HUES48 (cell line): ENCODE results near the gene ZFAND6.

Experiments used
- H3K27ac ChIP-seq: one replicate; pipeline ENCODE4 v1.7.0; 2013; ENCODE audit warnings: low read depth, low read length, inconsistent platforms
- H3K27me3 ChIP-seq: 2 replicates; pipeline ENCODE4 v1.6.1; 2013; ENCODE audit warnings: mild to moderate bottlenecking, low read length; ENCODE audit not compliant: control insufficient read depth, insufficient read depth
- H3K36me3 ChIP-seq: 2 replicates; pipeline ENCODE4 v1.6.1; 2013; ENCODE audit warnings: low read length; ENCODE audit not compliant: control insufficient read depth, insufficient read depth
- H3K4me1 ChIP-seq: 2 replicates; pipeline ENCODE4 v1.6.1; 2013; ENCODE audit warnings: mild to moderate bottlenecking, low read length; ENCODE audit not compliant: control insufficient read depth, insufficient read depth
- H3K4me3 ChIP-seq: 2 replicates; pipeline ENCODE4 v1.5.1; 2013; ENCODE audit warnings: mild to moderate bottlenecking, low read depth, low read length
- H3K9ac ChIP-seq: 2 replicates; pipeline ENCODE4 v1.6.1; 2013; ENCODE audit warnings: mild to moderate bottlenecking, low read depth, low read length, moderate library complexity
- H3K9me3 ChIP-seq: 2 replicates; pipeline ENCODE4 v1.6.1; 2013; ENCODE audit warnings: low read length; ENCODE audit not compliant: control insufficient read depth, insufficient read depth

The ZFAND6 gene

GRCh38 chr15:80052597-80053304 is 6.7 kb upstream of the ZFAND6 start:
- no peak overlapping the region for H3K27ac ChIP-seq

DNA sequence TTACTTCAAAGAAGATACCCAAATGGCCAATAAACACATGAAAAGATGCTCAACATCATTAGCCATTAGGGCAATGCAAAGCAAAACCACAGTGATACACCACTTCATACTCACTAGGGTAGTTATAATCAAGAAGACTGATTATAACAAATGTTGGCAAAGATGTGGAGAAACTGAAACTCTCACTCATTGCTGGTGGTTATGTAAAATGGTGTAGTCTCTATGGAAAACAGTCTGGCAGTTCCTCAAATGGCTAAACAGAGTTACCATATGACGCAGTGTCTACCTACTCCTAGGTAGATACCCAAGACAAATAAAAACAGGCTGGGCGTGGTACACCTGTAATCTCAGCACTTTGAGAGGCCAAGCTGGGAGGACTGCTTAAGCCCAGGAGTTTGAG is 3.5 kb upstream of the ZFAND6 start:
- Histone ChIP-seq H3K27me3 (no peaks in the 10 kb centered on the region), H3K9me3 (no peaks in the 10 kb centered on the region), H3K4me1 (peaks cover 12% of the 10 kb centered on the region)

More at GRCh38 chr15:80052597-80053304, 6.7 kb upstream of the ZFAND6 start:
- H3K27me3 ChIP-seq, result no peaks in the 10 kb centered on the region
- no peak overlapping the region for H3K9ac ChIP-seq
- no peaks in the 10 kb centered on the region for H3K36me3 ChIP-seq
- no peaks in the 10 kb centered on the region for H3K9me3 ChIP-seq
- H3K4me3 ChIP-seq, result no peak overlapping the region
- H3K4me1 ChIP-seq, result peaks cover 5% of the 10 kb centered on the region

GRCh38 chr15:80058044-80058443 is 1.4 kb upstream of the ZFAND6 start:
- Histone ChIP-seq H3K4me1 (peaks cover 33% of the 10 kb centered on the region), H3K27ac (no peak overlapping the region), H3K36me3 (no peaks in the 10 kb centered on the region), H3K4me3 (peak overlapping the region; percentile 86), H3K9ac (no peak overlapping the region), H3K27me3 (no peaks in the 10 kb centered on the region), H3K9me3 (no peaks in the 10 kb centered on the region)

More for the DNA sequence above, 3.5 kb upstream of the ZFAND6 start:
- Histone ChIP-seq H3K27ac (no peak overlapping the region), H3K36me3 (no peaks in the 10 kb centered on the region), H3K9ac (no peak overlapping the region), H3K4me3 (no peak overlapping the region)

GRCh38 chr15:80059786-80060355 is 395 bp downstream of the ZFAND6 start:
- peaks cover 43% of the 10 kb centered on the region for H3K4me1 ChIP-seq
- peak overlapping the region; percentile 86 for H3K4me3 ChIP-seq
- peak overlapping the region; percentile 79 for H3K9ac ChIP-seq
- no peaks in the 10 kb centered on the region for H3K9me3 ChIP-seq
- H3K36me3 ChIP-seq, result no peaks in the 10 kb centered on the region
- peak overlapping the region; percentile 99 for H3K27ac ChIP-seq
- no peaks in the 10 kb centered on the region for H3K27me3 ChIP-seq

DNA sequence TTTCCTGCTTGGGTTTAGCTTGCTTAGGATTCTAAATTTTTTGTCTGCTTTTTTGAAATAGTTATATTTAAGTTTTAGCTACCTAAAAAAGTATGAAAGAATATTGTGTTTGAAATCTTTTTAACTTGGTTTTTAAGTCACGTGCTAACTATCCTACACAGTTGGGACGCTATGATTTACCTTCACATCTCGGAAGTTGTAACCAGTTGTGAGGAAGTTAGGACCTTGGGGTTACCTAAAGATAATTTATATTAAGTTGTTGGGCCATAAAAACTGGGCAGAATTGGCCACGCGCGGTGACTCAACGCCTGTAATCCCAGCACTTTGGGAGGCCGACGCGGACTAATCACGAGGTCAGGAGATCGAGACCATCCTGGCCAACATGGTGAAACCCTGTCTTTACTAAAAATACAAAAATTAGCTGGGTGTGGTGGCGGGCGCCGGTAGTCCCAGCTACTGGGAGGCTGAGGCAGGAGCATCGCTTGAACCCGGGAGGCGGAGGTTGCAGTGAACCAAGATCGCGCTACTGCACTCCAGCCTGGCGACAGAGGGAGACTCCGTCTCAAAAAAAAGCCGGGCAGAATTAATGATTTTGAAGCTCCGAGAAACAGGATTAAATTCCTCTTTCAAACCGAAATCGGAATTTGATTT is 1.0 kb downstream of the ZFAND6 start:
- Histone ChIP-seq H3K4me3 (peak overlapping the region; percentile 86), H3K9ac (peak overlapping the region; percentile 79), H3K36me3 (no peaks in the 10 kb centered on the region), H3K4me1 (peaks cover 47% of the 10 kb centered on the region), H3K9me3 (no peaks in the 10 kb centered on the region), H3K27me3 (no peaks in the 10 kb centered on the region), H3K27ac (peak overlapping the region; percentile 99)

DNA sequence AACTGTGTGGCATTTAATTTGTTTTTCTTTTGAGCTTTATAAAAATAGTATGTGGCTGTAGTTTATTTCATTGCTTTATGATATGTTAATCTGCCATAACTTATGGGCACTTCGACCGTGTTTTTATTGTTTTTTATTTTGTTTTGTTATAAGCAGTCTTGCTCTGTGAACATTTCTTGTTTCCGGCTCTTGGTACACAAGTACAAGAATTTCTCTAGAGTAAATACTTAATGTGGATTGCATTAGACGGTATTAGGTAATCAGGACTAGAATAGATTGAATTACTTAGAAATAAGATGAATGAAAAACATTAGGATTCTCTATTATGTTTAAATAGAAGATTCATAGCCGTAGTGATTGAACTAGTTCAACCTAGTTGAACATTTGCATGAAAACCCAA is 2.1 kb downstream of the ZFAND6 start:
- H3K9me3 ChIP-seq, result no peaks in the 10 kb centered on the region
- peak overlapping the region; percentile 86 for H3K4me3 ChIP-seq
- H3K36me3 ChIP-seq, result no peaks in the 10 kb centered on the region
- H3K4me1 ChIP-seq, result peaks cover 47% of the 10 kb centered on the region
- no peak overlapping the region for H3K27ac ChIP-seq
- no peak overlapping the region for H3K9ac ChIP-seq
- no peaks in the 10 kb centered on the region for H3K27me3 ChIP-seq

GRCh38 chr15:80066912-80067311 is 7.4 kb downstream of the ZFAND6 start:
- no peak overlapping the region for H3K4me3 ChIP-seq
- no peaks in the 10 kb centered on the region for H3K36me3 ChIP-seq
- no peak overlapping the region for H3K9ac ChIP-seq
- peaks cover 55% of the 10 kb centered on the region for H3K4me1 ChIP-seq
- no peaks in the 10 kb centered on the region for H3K27me3 ChIP-seq
- no peaks in the 10 kb centered on the region for H3K9me3 ChIP-seq
- H3K27ac ChIP-seq, result no peak overlapping the region

DNA sequence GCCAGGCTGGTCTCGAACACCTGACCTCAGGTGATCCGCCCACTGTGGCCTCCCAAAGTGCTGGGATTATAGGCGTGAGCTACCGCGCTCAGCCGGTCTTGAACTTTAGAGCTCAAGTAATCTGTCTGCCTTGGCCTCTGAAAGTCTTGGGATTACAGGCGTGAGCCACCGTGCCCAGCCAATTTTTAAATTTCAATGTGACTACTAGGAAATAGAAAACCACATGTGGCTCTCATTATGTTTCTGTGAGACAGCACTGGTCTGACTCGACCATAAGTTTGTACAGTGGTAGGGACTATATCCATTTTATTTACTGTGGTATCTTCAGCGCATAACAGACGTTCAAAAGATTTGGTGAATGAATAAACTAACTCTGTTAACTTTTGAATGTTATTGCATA is 9.1 kb downstream of the ZFAND6 start:
- H3K4me3 ChIP-seq, result no peak overlapping the region
- no peak overlapping the region for H3K9ac ChIP-seq
- H3K36me3 ChIP-seq, result no peaks in the 10 kb centered on the region
- peaks cover 47% of the 10 kb centered on the region for H3K4me1 ChIP-seq
- no peak overlapping the region for H3K27ac ChIP-seq
- no peaks in the 10 kb centered on the region for H3K27me3 ChIP-seq
- no peaks in the 10 kb centered on the region for H3K9me3 ChIP-seq

- Histone ChIP-seq H3K9ac (no peak overlapping the region), H3K36me3 (no peaks in the 10 kb centered on the region), H3K9me3 (no peaks in the 10 kb centered on the region), H3K4me3 (no peak overlapping the region), H3K27ac (peak overlapping the region; percentile 60), H3K4me1 (peaks cover 56% of the 10 kb centered on the region), H3K27me3 (no peaks in the 10 kb centered on the region)
Measured at GRCh38 chr15:80070840-80071239, 11.4 kb downstream of the ZFAND6 start.

DNA sequence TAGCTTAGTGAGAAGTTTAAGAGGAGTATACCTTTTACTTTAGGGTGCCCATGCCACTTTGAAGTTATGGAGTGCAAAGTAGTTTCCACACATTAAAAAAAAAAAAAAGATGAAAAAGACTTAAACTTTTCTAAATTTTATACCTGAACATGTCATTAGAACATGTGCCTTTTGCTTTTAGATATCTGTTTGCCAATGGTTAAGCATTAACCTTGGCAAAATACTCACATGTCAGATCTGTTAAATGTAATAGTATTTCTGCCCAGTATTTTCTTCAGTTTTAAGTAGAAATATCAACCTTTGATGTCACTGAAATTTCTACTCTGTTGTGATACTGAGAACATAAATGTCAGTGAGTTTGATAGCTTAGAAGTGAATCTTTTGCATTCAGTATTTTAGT is 12.2 kb downstream of the ZFAND6 start:
- H3K9me3 ChIP-seq, result no peaks in the 10 kb centered on the region
- H3K36me3 ChIP-seq, result no peaks in the 10 kb centered on the region
- no peak overlapping the region for H3K9ac ChIP-seq
- H3K27ac ChIP-seq, result peak overlapping the region; percentile 50
- H3K4me3 ChIP-seq, result peak overlapping the region; percentile 38
- H3K27me3 ChIP-seq, result no peaks in the 10 kb centered on the region
- peaks cover 64% of the 10 kb centered on the region for H3K4me1 ChIP-seq
